WTC11 (cell line): ENCODE data around the gene SPESP1. TPM values are rescaled to one million over a fixed set of nuclear protein-coding genes. Genes with fewer than 3 reads are reported as not detected.

Source experiments
- ATAC-seq: fragments of 200-7000 bp; cut with Tn5 transposase; 2 replicates; pipeline ENCODE4 v1.10.0; 2021; ENCODE audit warnings: mild to moderate bottlenecking, moderate library complexity
- CTCF ChIA-PET: fragments of 300-600 bp; sonication (Branson Sonifier 250); formaldehyde crosslinking; loops from one replicate; lab custom pipeline; 2021; ENCODE audit warnings: antibody characterized with exemption; lab: Charles Lee
- POLR2A ChIA-PET: fragments of 350-600 bp; sonication (Branson Sonifier 250); formaldehyde crosslinking; loops from one replicate; lab custom pipeline; 2021; ENCODE audit warnings: antibody characterized with exemption; lab: Charles Lee
- DNase-seq: peaks from one replicate; pipeline ENCODE4 v3.0.0; 2021; ENCODE audit warnings: low spot score
- H3K27ac Mint-ChIP-seq: 2 replicates; pipeline ENCODE4 v1.8.0; 2021; ENCODE audit warnings: mixed read lengths
- H3K27me3 Mint-ChIP-seq: 2 replicates; pipeline ENCODE4 v1.8.0; 2021; ENCODE audit warnings: low read depth, mild to moderate bottlenecking, moderate library complexity, mixed read lengths
- H3K36me3 Mint-ChIP-seq: 2 replicates; pipeline ENCODE4 v1.8.0; 2021; ENCODE audit warnings: mixed read lengths
- H3K4me1 Mint-ChIP-seq: 2 replicates; pipeline ENCODE4 v1.8.0; 2022; ENCODE audit warnings: mixed read lengths
- H3K4me3 Mint-ChIP-seq: 2 replicates; pipeline ENCODE4 v1.8.0; 2021; ENCODE audit warnings: mild to moderate bottlenecking, moderate library complexity, mixed read lengths
- H3K9me3 Mint-ChIP-seq: 2 replicates; pipeline ENCODE4 v1.8.0; 2021; ENCODE audit warnings: mixed read lengths
- ATF1 ChIP-seq: sonication (generic); formaldehyde crosslinking; IDR thresholded peaks from 2 replicates; pipeline ENCODE4 v1.8.1; 2023; ENCODE audit warnings: mild to moderate bottlenecking, moderate library complexity, missing genetic modification reagents
- ATF2 ChIP-seq: sonication (generic); formaldehyde crosslinking; IDR thresholded peaks from 2 replicates; pipeline ENCODE4 v1.8.1; 2022; ENCODE audit warnings: low read depth, missing genetic modification reagents, borderline replicate concordance
- CREB1 ChIP-seq: sonication (generic); formaldehyde crosslinking; IDR thresholded peaks from 2 replicates; pipeline ENCODE4 v1.8.0; 2023; ENCODE audit warnings: mild to moderate bottlenecking, missing genetic modification reagents
- E2F1 ChIP-seq: sonication (generic); formaldehyde crosslinking; IDR thresholded peaks from 2 replicates; pipeline ENCODE4 v1.8.0; 2022; ENCODE audit warnings: mild to moderate bottlenecking, missing genetic modification reagents
- ELF4 ChIP-seq: sonication (generic); formaldehyde crosslinking; IDR thresholded peaks from 2 replicates; pipeline ENCODE4 v1.8.1; 2022; ENCODE audit warnings: low read depth, mild to moderate bottlenecking, moderate library complexity, missing genetic modification reagents
- FOXP4 ChIP-seq: sonication (generic); formaldehyde crosslinking; IDR thresholded peaks from 2 replicates; pipeline ENCODE4 v1.8.0; 2022; ENCODE audit warnings: mild to moderate bottlenecking, missing genetic modification reagents
- GABPB1 ChIP-seq: sonication (generic); formaldehyde crosslinking; IDR thresholded peaks from 2 replicates; pipeline ENCODE4 v1.8.1; 2023; ENCODE audit warnings: mild to moderate bottlenecking, missing genetic modification reagents
- HMGA2 ChIP-seq: fragments of 250-450 bp; sonication (Bioruptor Pico); IDR thresholded peaks from 2 replicates; pipeline ENCODE4 v1.4.0; 2021; ENCODE audit warnings: mild to moderate bottlenecking, moderate library complexity
- MAX ChIP-seq: sonication (generic); formaldehyde crosslinking; IDR thresholded peaks from 2 replicates; pipeline ENCODE4 v1.8.0; 2022; ENCODE audit warnings: mild to moderate bottlenecking, missing genetic modification reagents
- MXD4 ChIP-seq: fragments of 250-450 bp; sonication (Bioruptor Pico); IDR thresholded peaks from 2 replicates; pipeline ENCODE4 v1.8.0; 2021; ENCODE audit warnings: mild to moderate bottlenecking, moderate library complexity, borderline replicate concordance
- NR1H2 ChIP-seq: sonication (generic); formaldehyde crosslinking; IDR thresholded peaks from 2 replicates; pipeline ENCODE4 v1.9.0; 2021; ENCODE audit warnings: mild to moderate bottlenecking, moderate library complexity, missing genetic modification reagents
- RORB ChIP-seq: fragments of 250-450 bp; sonication (Bioruptor Pico); IDR thresholded peaks from 2 replicates; pipeline ENCODE4 v1.9.0; 2021; ENCODE audit warnings: mild to moderate bottlenecking
- USF2 ChIP-seq: sonication (generic); formaldehyde crosslinking; IDR thresholded peaks from 2 replicates; pipeline ENCODE4 v1.8.1; 2023; ENCODE audit warnings: mild to moderate bottlenecking, missing genetic modification reagents, moderate library complexity
- ZBTB21 ChIP-seq: sonication (generic); formaldehyde crosslinking; IDR thresholded peaks from 2 replicates; pipeline ENCODE4 v1.8.1; 2023; ENCODE audit warnings: mild to moderate bottlenecking, missing genetic modification reagents, borderline replicate concordance
- ZNF396 ChIP-seq: fragments of 250-450 bp; sonication (Bioruptor Pico); IDR thresholded peaks from 2 replicates; pipeline ENCODE4 v1.8.0; 2021; ENCODE audit warnings: mild to moderate bottlenecking, moderate library complexity, borderline replicate concordance
- ZNF416 ChIP-seq: fragments of 250-450 bp; sonication (Bioruptor Pico); IDR thresholded peaks from 2 replicates; pipeline ENCODE4 v1.9.0; 2021; ENCODE audit warnings: mild to moderate bottlenecking, inconsistent platforms
- ZNF532 ChIP-seq: fragments of 250-450 bp; sonication (Bioruptor Pico); IDR thresholded peaks from 2 replicates; pipeline ENCODE4 v1.9.0; 2021; ENCODE audit warnings: mild to moderate bottlenecking, borderline replicate concordance
- ZNF671 ChIP-seq: fragments of 250-450 bp; sonication (Bioruptor Pico); IDR thresholded peaks from 2 replicates; pipeline ENCODE4 v1.8.0; 2021; ENCODE audit warnings: mild to moderate bottlenecking
- total RNA-seq: library from RNA; stranded (reverse); gene quantifications from 3 replicates; pipeline ENCODE4 v1.2.3, GENCODE V29; 2021

The SPESP1 gene
- total RNA-seq, 1 experiment from 2014 or later, result not detected

- H3K36me3 Mint-ChIP-seq, result no peaks in the 10 kb centered on the region
- peaks cover 2% of the 10 kb centered on the region for H3K27me3 Mint-ChIP-seq
- CTCF ChIA-PET, result interaction anchor here (3.7 kb wide), 1 partner anchor 47 kb away, joined by 104 read pairs; no protein-coding TSS in a partner anchor
- peaks cover 5% of the 10 kb centered on the region; the same call in 1 of the 2 replicates for H3K4me1 Mint-ChIP-seq
- POLR2A ChIA-PET, result no interaction called here
- ATAC-seq, result no peak
- H3K9me3 Mint-ChIP-seq, result peaks cover 4% of the 10 kb centered on the region; the same call in 1 of the 2 replicates
- TF ChIP-seq RORB (CRISPR knock-in tag), result no peak
- TF ChIP-seq ELF4 (CRISPR knock-in tag), result no peak
- TF ChIP-seq ZNF416, result no peak
- no peak for TF ChIP-seq ZBTB21 (CRISPR knock-in tag)
- TF ChIP-seq MXD4 (CRISPR knock-in tag), result no peak
- TF ChIP-seq FOXP4 (CRISPR knock-in tag), result no peak
- TF ChIP-seq ZNF396 (CRISPR knock-in tag), result no peak
- TF ChIP-seq ZNF532 (CRISPR knock-in tag), result no peak
- TF ChIP-seq CREB1 (CRISPR knock-in tag), result no peak
- TF ChIP-seq NR1H2 (CRISPR knock-in tag), result no peak
- no peak for TF ChIP-seq ATF2
- no peak for TF ChIP-seq HMGA2
- no peak for TF ChIP-seq USF2 (CRISPR knock-in tag)
- no peak for TF ChIP-seq ZNF671 (CRISPR knock-in tag)
- TF ChIP-seq MAX (CRISPR knock-in tag), result no peak
- no peak for TF ChIP-seq GABPB1 (CRISPR knock-in tag)
- TF ChIP-seq E2F1 (CRISPR knock-in tag), result no peak
- no peak for TF ChIP-seq ATF1 (CRISPR knock-in tag)
- no peak overlapping the region for H3K27ac Mint-ChIP-seq
- DNase-seq, result no peak
- no peak overlapping the region for H3K4me3 Mint-ChIP-seq
Measured at GRCh38 chr15:68921926-68922325, 8.4 kb upstream of the SPESP1 start.
